SK-N-SH (cell line): ENCODE measurements around the gene ORMDL3. TPM values are rescaled to one million over a fixed set of nuclear protein-coding genes. Genes with fewer than 3 reads are reported as not detected.

Experiments used
- CTCF ChIA-PET: fragments of 300-600, 350-600 bp; formaldehyde crosslinking; extraction: SDS; loops from one replicate; lab custom pipeline; 2021; lab: Yijun Ruan, JAX
- POLR2A ChIA-PET: fragments of 350-600 bp; sonication (Branson Sonifier 250); formaldehyde crosslinking; extraction: SDS; loops from one replicate; lab custom pipeline; 2020; ENCODE audit warnings: antibody characterized with exemption, inconsistent platforms; lab: Yijun Ruan, JAX
- DNase-seq: peaks from one replicate; pipeline ENCODE4 v3.0.0; 2012
- H2AFZ ChIP-seq: fragments of 200-600 bp; sonication (generic); 2 replicates; pipeline ENCODE4 v1.8.1; 2016; ENCODE audit warnings: antibody characterized with exemption, mild to moderate bottlenecking, low read depth
- H3F3A ChIP-seq: fragments of 200-600 bp; sonication (generic); replicated peaks from 2 replicates; pipeline ENCODE3; 2016; ENCODE audit warnings: antibody characterized with exemption, mild to moderate bottlenecking; ENCODE audit not compliant: insufficient read depth
- H3K27ac ChIP-seq, 2 experiments: fragments of 200-500 bp in 1 of 2; fragments of 200-600 bp in 1 of 2; sonication (Bioruptor generic) in 1 of 2; sonication (generic), shearing (Covaris generic) in 1 of 2; 2 replicates each; pipeline versions ENCODE4 v1.5.1 to v1.6.1; 2014 to 2016; ENCODE audit warnings: low read depth in 2 of 2, inconsistent platforms in 1 of 2, low read length in 1 of 2, mild to moderate bottlenecking in 1 of 2, mixed read lengths in 1 of 2
- H3K27me3 ChIP-seq: fragments of 200-600 bp; sonication (generic), shearing (Covaris generic); 2 replicates; pipeline ENCODE4 v1.6.1; 2016; ENCODE audit warnings: mixed run types; ENCODE audit not compliant: insufficient read depth
- H3K36me3 ChIP-seq, 2 experiments: fragments of 200-500 bp in 1 of 2; fragments of 200-600 bp in 1 of 2; sonication (Bioruptor generic) in 1 of 2; sonication (generic) in 1 of 2; replicated peaks in 1 of 2; 2 replicates each; pipeline versions ENCODE3 to v1.5.1; 2014 to 2016; ENCODE audit warnings: low read length in 1 of 2, mild to moderate bottlenecking in 1 of 2; ENCODE audit not compliant: insufficient read depth in 2 of 2, control insufficient read depth in 1 of 2
- H3K4me1 ChIP-seq, 2 experiments: fragments of 200-500 bp in 1 of 2; fragments of 200-600 bp in 1 of 2; sonication (Bioruptor generic) in 1 of 2; sonication (generic), shearing (Covaris generic) in 1 of 2; 2 replicates each; pipeline versions ENCODE4 v1.5.1 to v1.6.1; 2014 to 2016; ENCODE audit warnings: low read depth in 1 of 2, low read length in 1 of 2, mixed run types in 1 of 2; ENCODE audit not compliant: insufficient read depth in 2 of 2, control insufficient read depth in 1 of 2
- H3K4me2 ChIP-seq: fragments of 200-600 bp; sonication (generic), shearing (Covaris generic); 2 replicates; pipeline ENCODE4 v1.6.1; 2017; ENCODE audit warnings: mixed run types
- H3K4me3 ChIP-seq, 2 experiments: fragments of 200-500 bp in 1 of 2; fragments of 200-600 bp in 1 of 2; sonication (Bioruptor generic) in 1 of 2; sonication (generic), shearing (Covaris generic) in 1 of 2; 2 replicates each; pipeline versions ENCODE4 v1.5.1 to v1.8.1; 2014 to 2016; ENCODE audit warnings: low read depth in 2 of 2, inconsistent platforms in 1 of 2, low read length in 1 of 2, mild to moderate bottlenecking in 1 of 2, mixed read lengths in 1 of 2, moderate library complexity in 1 of 2
- H3K79me2 ChIP-seq: fragments of 200-600 bp; sonication (generic); 2 replicates; pipeline ENCODE4 v1.8.1; 2017; ENCODE audit warnings: mild to moderate bottlenecking; ENCODE audit not compliant: insufficient read depth
- H3K9ac ChIP-seq: fragments of 200-600 bp; sonication (generic); 2 replicates; pipeline ENCODE4 v1.6.1; 2017; ENCODE audit warnings: mixed run types
- H3K9me2 ChIP-seq: fragments of 200-600 bp; sonication (generic); 2 replicates; pipeline ENCODE4 v1.6.1; 2017; ENCODE audit warnings: mixed run types
- H3K9me3 ChIP-seq: fragments of 200-600 bp; sonication (generic); 2 replicates; pipeline ENCODE4 v1.6.1; 2017; ENCODE audit warnings: mixed run types, mild to moderate bottlenecking, moderate library complexity
- H4K20me1 ChIP-seq: fragments of 200-600 bp; sonication (generic); 2 replicates; pipeline ENCODE4 v1.6.1; 2017; ENCODE audit warnings: mild to moderate bottlenecking, mixed run types; ENCODE audit not compliant: insufficient read depth
- CTCF ChIP-seq: fragments of 200-600 bp; sonication (generic); IDR thresholded peaks from 2 replicates; pipeline ENCODE4 v1.6.1; 2017; ENCODE audit warnings: antibody characterized with exemption, mild to moderate bottlenecking, moderate library complexity
- ELF1 ChIP-seq: IDR thresholded peaks from 2 replicates; pipeline ENCODE4 v1.4.0; 2012
- EZH2phosphoT487 ChIP-seq: fragments of 200-600 bp; sonication (generic); IDR thresholded peaks from 2 replicates; pipeline ENCODE4 v1.6.1; 2017; ENCODE audit warnings: low read depth, mixed run types, mild to moderate bottlenecking, antibody characterized with exemption, moderate library complexity, borderline replicate concordance
- FOXJ3 ChIP-seq: sonication (generic); formaldehyde crosslinking; IDR thresholded peaks from 2 replicates; pipeline ENCODE4 v1.5.1; 2020; ENCODE audit warnings: mild to moderate bottlenecking, missing genetic modification reagents
- GABPA ChIP-seq: IDR thresholded peaks from 2 replicates; pipeline ENCODE4 v1.4.0; 2012; ENCODE audit warnings: low read depth, mild to moderate bottlenecking
- MAX ChIP-seq: IDR thresholded peaks from 2 replicates; pipeline ENCODE4 v1.4.0; 2012; ENCODE audit warnings: low read depth
- MEF2A ChIP-seq: IDR thresholded peaks from 2 replicates; pipeline ENCODE4 v1.4.0; 2012; ENCODE audit warnings: low read depth, borderline replicate concordance
- MXI1 ChIP-seq: IDR thresholded peaks from 2 replicates; pipeline ENCODE4 v1.6.1; 2012; ENCODE audit warnings: mild to moderate bottlenecking, low read depth, low read length, improper control_type of control experiment
- PBX3 ChIP-seq: IDR thresholded peaks from 2 replicates; pipeline ENCODE4; 2012
- POLR2AphosphoS5 ChIP-seq: IDR thresholded peaks from 2 replicates; pipeline ENCODE4 v1.6.1; 2012; ENCODE audit warnings: low read depth, low read length
- RCOR1 ChIP-seq: fragments of 150-350 bp; IDR thresholded peaks from 2 replicates; pipeline ENCODE4 v1.6.1; 2017; ENCODE audit warnings: antibody characterized with exemption, low read length
- REST ChIP-seq: IDR thresholded peaks from 2 replicates; pipeline ENCODE4 v1.6.1; 2012; ENCODE audit warnings: mild to moderate bottlenecking, low read depth, low read length, moderate library complexity
- RXRA ChIP-seq: IDR thresholded peaks from 2 replicates; pipeline ENCODE4 v1.4.0; 2012; ENCODE audit warnings: low read depth, mild to moderate bottlenecking, borderline replicate concordance
- SIN3A ChIP-seq: IDR thresholded peaks from 2 replicates; pipeline ENCODE4 v1.6.1; 2012; ENCODE audit warnings: low read depth, mild to moderate bottlenecking, low read length, moderate library complexity, borderline replicate concordance
- SMC3 ChIP-seq: IDR thresholded peaks from 2 replicates; pipeline ENCODE4 v1.6.1; 2012; ENCODE audit warnings: low read depth, low read length, improper control_type of control experiment
- TAF1 ChIP-seq: IDR thresholded peaks from 2 replicates; pipeline ENCODE4 v1.6.1; 2012; ENCODE audit warnings: low read depth, mild to moderate bottlenecking, low read length, moderate library complexity, borderline replicate concordance
- TCF12 ChIP-seq: IDR thresholded peaks from 2 replicates; pipeline ENCODE4 v1.4.0; 2012
- TEAD4 ChIP-seq: IDR thresholded peaks from 2 replicates; pipeline ENCODE4 v1.4.0; 2012; ENCODE audit warnings: mild to moderate bottlenecking, borderline replicate concordance; ENCODE audit not compliant: insufficient read depth
- USF1 ChIP-seq: IDR thresholded peaks from 2 replicates; pipeline ENCODE4 v1.4.0; 2012; ENCODE audit warnings: low read depth, borderline replicate concordance
- YY1 ChIP-seq: IDR thresholded peaks from 2 replicates; pipeline ENCODE4 v1.4.0; 2012; ENCODE audit warnings: low read depth, mild to moderate bottlenecking
- WGBS: methylation state at CpG from one replicate; pipeline ENCODE4 v1.1.6; 2017; ENCODE audit warnings: low lambda C conversion rate; 5-methylcytosine and 5-hydroxymethylcytosine counted together
- polyA plus RNA-seq, 3 experiments: library from polyadenylated mRNA; depleted of rRNA; stranded (reverse); fragments of >200 nt; gene quantifications; 2 replicates each; pipeline ENCODE4 v1.2.3, GENCODE V29; 2012

Gene ORMDL3
- polyA plus RNA-seq, 1 of the 3 experiments (the other 2 are of a cell fraction) = 27.8 TPM

GRCh38 chr17:39939588-39940419 lies 12.4 kb upstream of the ORMDL3 start (continued):
- TF ChIP-seq RXRA (peak; percentile 39; the same call in 1 of the 2 replicates), POLR2AphosphoS5 (peak; percentile 55; the same call in 1 of the 2 replicates), PBX3 (peak; percentile 82)
- TF ChIP-seq, all 33 proteins: peak for 13

- Histone ChIP-seq H3K79me2 (no peaks in the 10 kb centered on the region), H3K27ac (peak overlapping the region; percentile 36 to 93; a peak in 3 of 4 replicates)
- TF ChIP-seq MEF2A = no peak
- no peak for TF ChIP-seq MXI1
- no peak for TF ChIP-seq SIN3A
- TF ChIP-seq CTCF = no peak
- no peak for TF ChIP-seq REST
- no peak for TF ChIP-seq EZH2phosphoT487
- TF ChIP-seq USF1 = no peak
- no peak for TF ChIP-seq GABPA
- no peak for TF ChIP-seq FOXJ3
- no peak for TF ChIP-seq PBX3
- no peak for TF ChIP-seq ELF1
- no peak for TF ChIP-seq TEAD4
- TF ChIP-seq TAF1 = no peak
- no peak for TF ChIP-seq YY1
- no peak for TF ChIP-seq SMC3
- no peak for TF ChIP-seq RCOR1
- TF ChIP-seq TCF12 = no peak
- TF ChIP-seq MAX = no peak
Measured at GRCh38 chr17:39939106-39939505, 11.7 kb upstream of the ORMDL3 start.

More at GRCh38 chr17:39939106-39939505, 11.7 kb upstream of the ORMDL3 start:
- DNase-seq = no peak
- H3K9me3 ChIP-seq = no peaks in the 10 kb centered on the region
- peak overlapping the region; percentile 75 for H3K4me2 ChIP-seq
- H2AFZ ChIP-seq = peak overlapping the region; percentile 32; the same call in 1 of the 2 replicates
- H3K9ac ChIP-seq = peak overlapping the region; percentile 69; the same call in 1 of the 2 replicates
- POLR2A ChIA-PET = interaction anchor here (1.4 to 1.5 kb wide), 2 partner anchors 12 to 41 kb away, joined by 3 to 5 read pairs; partner anchors contain the start of genes LRRC3C, ORMDL3 and PSMD3
- H3K4me1 ChIP-seq = peaks cover 9 to 14% of the 10 kb centered on the region in 2 experiments; a peak in 2 of 4 replicates
- H3K9me2 ChIP-seq = no peaks in the 10 kb centered on the region
- peak overlapping the region in 1 of 2 experiments; percentile 40; a peak in 1 of 4 replicates for H3K4me3 ChIP-seq
- no peaks in the 10 kb centered on the region for H3K27me3 ChIP-seq
- H3K36me3 ChIP-seq = no peaks in the 10 kb centered on the region
- WGBS = 100% methylated on average over 3 of the region's 3 CpGs
- no peaks in the 10 kb centered on the region for H4K20me1 ChIP-seq
- peaks cover 23% of the 10 kb centered on the region for H3F3A ChIP-seq
- CTCF ChIA-PET = interaction anchor here (0.6 to 4.8 kb wide), 15 partner anchors 10 to 316 kb away, joined by 3 to 33 read pairs (median 5); partner anchors contain the start of genes GSDMA, LRRC3C, ORMDL3 and PSMD3
